Measurements from ENCODE around the gene FNDC8.

DNA sequence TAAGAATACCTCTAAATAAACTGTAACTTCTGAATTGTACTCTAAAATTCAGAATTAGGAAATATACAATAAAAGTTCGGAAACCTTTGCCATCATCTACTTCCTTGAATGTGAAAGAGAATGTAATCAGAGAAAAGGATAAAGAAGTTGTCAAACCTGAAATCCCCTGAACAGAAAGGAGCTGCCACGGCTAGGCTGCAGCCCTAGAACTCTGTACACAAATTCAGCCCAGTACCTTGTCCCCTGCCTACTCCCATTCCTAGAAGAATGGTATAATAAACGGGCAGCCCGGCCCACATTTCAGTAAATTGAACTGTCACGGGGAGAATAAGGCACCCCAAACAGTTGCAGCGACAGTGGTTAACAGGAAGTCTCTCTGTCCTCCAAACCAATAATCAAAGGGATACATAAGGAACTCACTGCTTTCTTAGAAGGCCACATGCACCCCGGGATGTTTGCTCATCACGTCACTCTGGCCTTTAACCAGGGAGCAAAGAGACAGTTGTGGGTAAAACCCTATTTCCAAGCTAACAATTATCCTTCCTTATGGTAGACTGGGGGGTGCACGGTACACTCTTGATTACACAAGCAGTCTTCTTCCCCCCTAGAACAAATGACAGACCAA is 33.6 kb upstream of the FNDC8 start:
- TF ChIP-seq, protein P1, sequence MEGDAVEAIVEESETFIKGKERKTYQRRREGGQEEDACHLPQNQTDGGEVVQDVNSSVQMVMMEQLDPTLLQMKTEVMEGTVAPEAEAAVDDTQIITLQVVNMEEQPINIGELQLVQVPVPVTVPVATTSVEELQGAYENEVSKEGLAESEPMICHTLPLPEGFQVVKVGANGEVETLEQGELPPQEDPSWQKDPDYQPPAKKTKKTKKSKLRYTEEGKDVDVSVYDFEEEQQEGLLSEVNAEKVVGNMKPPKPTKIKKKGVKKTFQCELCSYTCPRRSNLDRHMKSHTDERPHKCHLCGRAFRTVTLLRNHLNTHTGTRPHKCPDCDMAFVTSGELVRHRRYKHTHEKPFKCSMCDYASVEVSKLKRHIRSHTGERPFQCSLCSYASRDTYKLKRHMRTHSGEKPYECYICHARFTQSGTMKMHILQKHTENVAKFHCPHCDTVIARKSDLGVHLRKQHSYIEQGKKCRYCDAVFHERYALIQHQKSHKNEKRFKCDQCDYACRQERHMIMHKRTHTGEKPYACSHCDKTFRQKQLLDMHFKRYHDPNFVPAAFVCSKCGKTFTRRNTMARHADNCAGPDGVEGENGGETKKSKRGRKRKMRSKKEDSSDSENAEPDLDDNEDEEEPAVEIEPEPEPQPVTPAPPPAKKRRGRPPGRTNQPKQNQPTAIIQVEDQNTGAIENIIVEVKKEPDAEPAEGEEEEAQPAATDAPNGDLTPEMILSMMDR (IDR thresholded peaks at IDR 0.05; ENCODE audit: insufficient read depth, low read length, poor library complexity, severe bottlenecking), result no peak
- no peak for TF ChIP-seq EZH2phosphoT487 (conservative IDR thresholded peaks at IDR 0.05; ENCODE audit: low read length)
